Osteocyte (in vitro differentiated cells): ENCODE results near the gene N4BP3. TPM values are rescaled to one million over a fixed set of nuclear protein-coding genes. Genes with fewer than 3 reads are reported as not detected.
"Not testable (repeated sequence)": the region's sequence is repeated elsewhere in the genome, so short reads cannot be mapped to it uniquely, and the experiment has no call there.

Experiments used
- DNase-seq: peaks from one replicate; pipeline ENCODE4 v3.0.0; 2021; ENCODE audit warnings: mixed read lengths; ENCODE audit not compliant: unreplicated experiment; ENCODE audit errors: extremely low spot score
- H3K27ac Mint-ChIP-seq: one replicate; pipeline ENCODE4 v1.8.0; 2021; ENCODE audit warnings: mild to moderate bottlenecking, mixed read lengths; ENCODE audit not compliant: unreplicated experiment
- H3K27me3 Mint-ChIP-seq: one replicate; pipeline ENCODE4 v1.8.0; 2021; ENCODE audit warnings: mixed read lengths; ENCODE audit not compliant: unreplicated experiment
- H3K36me3 Mint-ChIP-seq: one replicate; pipeline ENCODE4 v1.8.0; 2021; ENCODE audit warnings: mixed read lengths; ENCODE audit not compliant: unreplicated experiment
- H3K4me1 Mint-ChIP-seq: one replicate; pipeline ENCODE4 v1.8.0; 2021; ENCODE audit warnings: mixed read lengths; ENCODE audit not compliant: unreplicated experiment
- H3K4me3 Mint-ChIP-seq: one replicate; pipeline ENCODE4 v1.8.0; 2021; ENCODE audit warnings: mild to moderate bottlenecking, moderate library complexity, mixed read lengths; ENCODE audit not compliant: unreplicated experiment
- H3K9me3 Mint-ChIP-seq: one replicate; pipeline ENCODE4 v1.8.0; 2021; ENCODE audit warnings: mixed read lengths; ENCODE audit not compliant: unreplicated experiment
- CTCF ChIP-seq: fragments of 200-600 bp; sonication (generic); IDR thresholded peaks from 2 replicates; pipeline ENCODE4 v1.5.0; 2021; ENCODE audit warnings: antibody characterized with exemption, mild to moderate bottlenecking, moderate library complexity
- total RNA-seq: library from RNA; stranded (reverse); gene quantifications from 2 replicates; pipeline ENCODE4 v1.2.1, GENCODE V29; 2021

The N4BP3 gene
- total RNA-seq, 1 donor from 2014 or later = 0.64 TPM

GRCh38 chr5:178086266-178086665, 27.1 kb upstream of the N4BP3 start:
- Mint-ChIP-seq H3K36me3 (no peaks in the 10 kb centered on the region), H3K27me3 (peaks cover 8% of the 10 kb centered on the region), H3K4me1 (peaks cover 1% of the 10 kb centered on the region), H3K4me3 (no peak overlapping the region), H3K9me3 (no peaks in the 10 kb centered on the region), H3K27ac (no peak overlapping the region)
- DNase-seq = no peak
- TF ChIP-seq CTCF = no peak

- H3K36me3 Mint-ChIP-seq, DNase-seq, H3K27ac Mint-ChIP-seq, H3K9me3 Mint-ChIP-seq, H3K27me3 Mint-ChIP-seq, H3K4me3 Mint-ChIP-seq, H3K4me1 Mint-ChIP-seq: not testable (repeated sequence)
Observed at GRCh38 chr5:178087199-178087598, 26.1 kb upstream of the N4BP3 start.

GRCh38 chr5:178090856-178091255, 22.5 kb upstream of the N4BP3 start:
- no peak for TF ChIP-seq CTCF
- H3K27me3 Mint-ChIP-seq = peaks cover 2% of the 10 kb centered on the region

GRCh38 chr5:178093134-178093533, 20.2 kb upstream of the N4BP3 start:
- Mint-ChIP-seq H3K9me3 (peaks cover 10% of the 10 kb centered on the region), H3K4me1 (no peaks in the 10 kb centered on the region), H3K36me3 (no peaks in the 10 kb centered on the region), H3K4me3 (no peak overlapping the region), H3K27me3 (peaks cover 2% of the 10 kb centered on the region), H3K27ac (no peak overlapping the region)
- no peak for DNase-seq
- no peak for TF ChIP-seq CTCF

More at GRCh38 chr5:178090856-178091255, 22.5 kb upstream of the N4BP3 start:
- Mint-ChIP-seq H3K4me1 (no peaks in the 10 kb centered on the region), H3K27ac (no peak overlapping the region), H3K4me3 (no peak overlapping the region), H3K9me3 (peaks cover 4% of the 10 kb centered on the region), H3K36me3 (no peaks in the 10 kb centered on the region)
- no peak for DNase-seq

- no peaks in the 10 kb centered on the region for H3K36me3 Mint-ChIP-seq
- H3K27ac Mint-ChIP-seq = no peak overlapping the region
- no peak for DNase-seq
- TF ChIP-seq CTCF = no peak
- H3K4me1 Mint-ChIP-seq = no peaks in the 10 kb centered on the region
- H3K27me3 Mint-ChIP-seq = no peaks in the 10 kb centered on the region
- peaks cover 10% of the 10 kb centered on the region for H3K9me3 Mint-ChIP-seq
- no peak overlapping the region for H3K4me3 Mint-ChIP-seq
Observed at GRCh38 chr5:178094345-178094744, 19.0 kb upstream of the N4BP3 start.

- no peak for DNase-seq
Observed at GRCh38 chr5:178098685-178099084, 14.6 kb upstream of the N4BP3 start.

More at GRCh38 chr5:178098685-178099084, 14.6 kb upstream of the N4BP3 start:
- Mint-ChIP-seq H3K4me3 (no peak overlapping the region), H3K9me3 (peaks cover 10% of the 10 kb centered on the region), H3K4me1 (no peaks in the 10 kb centered on the region), H3K27ac (no peak overlapping the region), H3K27me3 (no peaks in the 10 kb centered on the region), H3K36me3 (no peaks in the 10 kb centered on the region)
- TF ChIP-seq CTCF = no peak
